ENCODE data around the gene EPHB1.

The EPHB1 gene

DNA sequence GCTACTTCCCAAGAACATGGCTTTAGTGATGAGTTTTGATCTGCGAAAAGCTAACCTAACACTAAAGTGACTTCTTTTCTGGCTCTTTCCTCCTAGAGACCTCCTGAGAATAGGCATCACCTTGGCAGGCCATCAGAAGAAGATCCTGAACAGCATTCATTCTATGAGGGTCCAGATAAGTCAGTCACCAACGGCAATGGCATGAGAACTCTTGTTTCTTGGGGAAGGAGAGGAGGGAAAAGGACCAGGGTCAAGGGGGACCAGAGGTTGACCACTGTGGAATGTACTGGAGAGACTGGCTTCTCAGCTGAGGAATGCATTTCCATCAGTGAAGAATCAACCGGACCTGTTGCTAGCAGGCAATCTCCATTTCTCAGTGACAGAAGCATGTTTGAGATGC lies 463.9 kb downstream of the EPHB1 start:
- no peak for DNase-seq (ENCODE audit: low read depth in 2 of 2)

DNA sequence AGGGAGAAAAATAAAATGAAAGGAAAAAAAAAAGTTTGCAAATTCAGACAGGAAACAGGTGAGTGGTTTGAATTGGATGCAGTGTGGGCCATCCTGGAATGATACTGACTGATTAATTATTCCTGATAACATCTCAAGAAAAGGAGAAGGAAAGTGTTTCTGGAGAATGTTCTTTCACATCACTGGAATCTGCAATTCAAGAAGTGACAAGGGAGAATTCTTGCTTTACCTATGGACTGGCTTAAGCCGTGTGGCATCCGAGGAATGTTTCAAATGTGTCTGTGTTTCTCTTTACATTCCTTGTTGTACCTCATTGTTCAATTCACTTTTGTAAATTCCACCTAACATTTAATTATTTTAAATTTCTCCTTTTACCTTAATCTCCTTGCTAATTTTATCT lies 465.0 kb downstream of the EPHB1 start:
- no peak for DNase-seq (ENCODE audit: low read depth in 2 of 2)

- no peak for DNase-seq (ENCODE audit: low read depth in 2 of 2)
Observed at GRCh38 chr3:135261214-135261775, 466.2 kb downstream of the EPHB1 start.

DNA sequence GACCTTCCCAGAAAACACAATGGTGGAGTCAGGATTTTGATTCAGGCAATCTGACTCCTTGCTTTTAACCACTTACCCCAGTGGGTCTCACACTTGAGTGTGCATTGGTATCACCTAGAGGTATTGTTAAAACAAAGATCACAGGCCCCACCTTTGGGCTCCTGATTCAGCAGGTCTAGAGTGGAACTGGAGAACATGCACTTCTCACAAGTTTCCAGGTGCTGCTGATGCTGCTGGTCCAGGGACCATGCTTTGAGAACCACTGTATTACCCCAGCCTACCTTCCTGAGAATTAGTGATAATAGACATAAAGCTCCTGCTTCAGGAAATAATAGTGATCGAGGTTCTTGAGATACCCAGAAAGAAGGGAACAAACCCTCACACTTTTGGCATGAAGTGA lies 466.9 kb downstream of the EPHB1 start:
- DNase-seq (ENCODE audit: low read depth in 2 of 2), result no peak

DNA sequence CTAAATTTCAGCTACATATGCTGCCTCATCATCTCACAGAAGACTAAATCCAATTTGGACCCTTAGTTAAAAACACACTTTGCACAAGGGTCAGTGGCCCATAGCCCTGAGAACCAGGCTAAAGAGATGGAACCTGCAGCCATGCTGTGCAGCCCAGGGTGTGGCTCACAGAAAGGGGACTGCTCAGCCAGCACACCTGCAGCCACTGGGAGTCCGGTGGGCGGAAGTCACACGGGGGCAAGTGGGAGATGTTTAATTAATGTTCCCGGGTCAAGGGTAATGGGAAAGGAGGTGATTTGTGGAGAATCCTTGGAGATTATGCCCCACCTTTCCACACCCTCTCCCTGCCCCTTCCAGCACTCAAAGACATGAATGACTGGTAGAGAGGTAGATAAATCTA lies 467.4 kb downstream of the EPHB1 start:
- DNase-seq (ENCODE audit: low read depth in 2 of 2), result no peak

DNA sequence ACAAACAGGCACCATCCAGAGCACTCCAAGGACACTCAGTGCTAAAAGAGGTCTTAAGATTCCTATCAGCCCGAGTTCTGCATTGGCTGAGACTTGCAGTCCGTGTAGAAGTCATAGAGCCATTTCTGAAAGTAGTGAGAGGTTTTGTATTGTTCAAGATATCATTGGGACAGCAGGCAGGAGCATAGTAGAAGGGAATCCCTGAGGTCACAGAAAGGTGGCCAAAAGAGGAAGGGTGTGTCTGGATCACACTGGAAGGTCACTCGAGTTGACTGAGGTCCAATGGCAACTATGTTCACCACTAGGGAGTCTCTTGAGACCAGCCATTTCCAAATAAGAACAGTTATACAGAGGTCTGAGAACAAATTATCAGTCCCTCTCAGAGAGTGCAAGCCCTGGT lies 468.3 kb downstream of the EPHB1 start:
- DNase-seq (ENCODE audit: low read depth in 2 of 2), result no peak

GRCh38 chr3:135267487-135267886 lies 472.4 kb downstream of the EPHB1 start:
- no peak for DNase-seq (ENCODE audit: low read depth in 2 of 2)

- DNase-seq (ENCODE audit: low read depth in 2 of 2), result no peak
Observed at GRCh38 chr3:135268941-135269532, 474.0 kb downstream of the EPHB1 start.

DNA sequence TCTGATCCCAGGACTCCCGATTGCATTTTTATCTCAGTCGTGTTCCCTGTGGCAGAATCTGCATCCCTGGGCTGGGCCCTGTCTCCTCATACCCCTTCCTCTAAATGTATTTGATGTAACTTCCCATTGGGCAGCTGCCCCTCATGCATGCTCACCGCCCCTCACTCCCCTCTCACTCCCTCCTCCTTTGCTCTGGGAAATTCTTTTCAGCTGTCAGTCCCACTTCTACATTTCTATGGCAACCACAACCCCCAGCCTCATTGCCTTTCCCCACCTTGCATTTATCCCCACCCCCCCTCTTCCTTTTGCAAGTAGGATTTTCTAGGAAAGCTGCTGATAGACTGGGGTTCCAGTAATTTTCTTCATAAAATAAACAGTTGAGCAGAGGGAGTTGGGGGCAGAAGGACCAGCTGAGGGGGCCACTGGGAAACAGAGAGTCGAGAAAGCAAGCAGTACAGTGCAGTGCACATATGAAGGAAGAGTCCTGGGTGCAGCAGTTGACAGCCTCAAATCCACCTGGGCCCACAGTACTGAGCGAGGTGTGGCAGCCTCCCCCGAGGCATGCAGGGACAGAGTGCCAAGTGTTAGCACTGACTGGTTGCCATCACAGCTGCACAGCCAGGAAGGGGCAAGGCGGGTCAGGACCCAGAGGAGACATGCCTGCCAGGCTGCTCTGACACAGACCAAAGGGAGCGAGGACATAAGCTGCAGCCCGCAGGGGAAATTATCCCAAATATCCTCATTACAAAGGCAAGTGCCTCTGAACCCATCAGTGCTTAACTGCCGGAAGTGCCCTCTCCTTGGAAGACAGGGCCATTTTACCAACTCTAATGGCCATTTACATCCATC lies 476.3 kb downstream of the EPHB1 start:
- DNase-seq (ENCODE audit: low read depth in 2 of 2), result no peak

DNA sequence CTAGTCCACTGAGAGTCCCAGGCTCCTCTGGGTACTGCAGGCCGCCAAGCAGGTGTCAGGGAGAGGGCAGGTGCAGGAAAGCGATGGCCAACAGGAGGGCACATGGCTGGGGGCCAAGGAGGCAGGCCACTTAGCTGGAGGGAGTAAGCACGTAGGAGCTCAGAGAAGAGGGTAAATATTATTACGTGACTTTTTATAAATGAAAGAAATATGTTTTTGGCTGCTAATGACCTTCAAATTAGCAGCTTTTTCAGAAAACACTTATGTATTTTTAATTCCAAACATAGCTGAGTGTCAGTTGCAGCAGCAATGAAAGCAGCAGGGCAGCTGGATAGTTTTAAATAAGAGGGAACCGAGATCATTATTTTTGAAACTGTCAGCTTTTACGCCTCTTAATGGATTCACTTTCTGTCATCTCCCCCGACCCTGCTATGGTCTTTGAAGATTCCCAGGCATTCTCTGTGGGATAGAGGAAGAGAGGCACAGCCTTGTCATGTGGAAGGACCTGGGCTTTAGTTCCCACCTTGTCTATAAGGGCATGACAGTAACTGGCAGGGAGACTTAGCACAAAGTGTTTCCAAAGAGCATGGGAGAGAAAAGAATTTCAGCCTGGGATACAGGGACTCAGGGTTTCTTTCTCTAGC lies 477.1 kb downstream of the EPHB1 start:
- no peak for DNase-seq (ENCODE audit: low read depth in 2 of 2)

DNA sequence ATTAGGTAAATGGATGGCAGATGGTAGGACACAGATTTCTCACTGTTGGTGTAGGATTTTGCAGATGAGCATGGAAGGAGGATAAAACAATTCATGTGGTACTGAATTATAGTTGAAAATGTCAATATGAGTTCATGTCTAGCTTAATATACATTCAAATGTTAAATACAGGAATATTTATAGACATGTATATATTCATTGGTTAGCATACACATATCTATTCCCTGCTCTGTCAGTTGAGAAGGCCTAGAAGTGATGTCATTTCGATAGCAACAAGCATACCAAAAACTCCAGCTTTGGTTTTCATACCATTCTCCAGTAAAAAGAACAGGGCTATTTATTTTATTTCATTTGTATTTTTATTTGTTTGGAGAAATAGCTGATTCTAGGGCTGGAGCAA lies 497.1 kb downstream of the EPHB1 start:
- DNase-seq (ENCODE audit: low read depth in 2 of 2), result no peak

DNA sequence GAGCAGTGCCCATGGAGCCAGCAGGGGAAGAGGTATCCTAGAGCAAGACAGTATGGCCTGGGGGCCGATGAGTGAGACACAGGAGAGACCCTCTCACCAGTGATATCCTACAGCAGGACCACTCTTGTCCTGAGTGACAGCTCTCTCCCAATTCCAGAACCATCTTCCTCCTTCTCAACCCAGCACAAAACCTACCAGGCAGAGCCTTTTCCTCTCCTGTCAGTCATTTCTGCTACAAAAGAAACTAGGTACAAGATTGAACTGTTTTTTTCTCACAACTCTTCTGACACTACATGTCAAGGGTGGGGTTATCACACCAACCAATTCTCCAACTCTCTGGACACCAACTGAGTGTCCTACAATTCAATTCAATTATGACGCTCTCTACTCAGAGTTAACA lies 506.6 kb downstream of the EPHB1 start:
- no peak for DNase-seq (ENCODE audit: low read depth in 2 of 2)

DNA sequence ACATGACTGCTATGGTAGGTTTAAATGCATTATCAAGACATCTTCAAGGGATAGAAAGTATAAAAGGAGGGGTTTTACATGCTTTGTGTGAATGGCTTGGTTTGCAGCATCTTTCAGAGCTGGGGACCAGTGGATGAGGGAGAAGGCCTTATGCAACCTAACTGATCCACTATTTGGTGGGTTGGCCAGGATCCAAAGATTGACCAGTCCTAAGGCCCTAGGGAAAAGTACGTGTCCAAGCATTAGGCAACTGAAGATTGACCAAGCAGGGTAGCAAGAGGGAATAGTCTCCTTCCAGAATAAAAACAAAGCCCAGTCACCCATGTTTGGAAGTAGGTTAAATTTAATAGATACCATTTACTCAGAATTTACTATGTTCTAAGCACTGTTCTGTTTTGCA lies 509.3 kb downstream of the EPHB1 start:
- no peak for DNase-seq (ENCODE audit: low read depth in 2 of 2)

Measured in stimulated activated CD4-positive, alpha-beta T cell treated with anti-CD3 and anti-CD28 coated beads, Interleukin-1b, Interleukin-23, amount 100 ng/mL, for 4 hours (primary cell).